HG02798 (cell line): ENCODE results near the gene BEND5.

Source experiments
- ATAC-seq: cut with Tn5 transposase; IDR thresholded peaks from one replicate; pipeline ENCODE4 v1.9.1; 2021; ENCODE audit warnings: mild to moderate bottlenecking; ENCODE audit not compliant: unreplicated experiment, poor library complexity

Gene BEND5

GRCh38 chr1:48687282-48688045 is 89.2 kb downstream of the BEND5 start:
- no peak for ATAC-seq

GRCh38 chr1:48686159-48686558 is 90.5 kb downstream of the BEND5 start:
- ATAC-seq = no peak

- no peak for ATAC-seq
Observed at GRCh38 chr1:48684381-48684780, 92.3 kb downstream of the BEND5 start.

- no peak for ATAC-seq
Observed at GRCh38 chr1:48683839-48684238, 92.9 kb downstream of the BEND5 start.

- ATAC-seq = no peak
Observed at GRCh38 chr1:48681476-48682305, 95.0 kb downstream of the BEND5 start.

GRCh38 chr1:48680411-48681035 is 96.2 kb downstream of the BEND5 start:
- no peak for ATAC-seq

- no peak for ATAC-seq
Observed at GRCh38 chr1:48679859-48680258, 96.8 kb downstream of the BEND5 start.

- no peak for ATAC-seq
Observed at GRCh38 chr1:48678710-48679505, 97.8 kb downstream of the BEND5 start.
